Kidney capillary endothelial cell (primary cell): ENCODE measurements around the gene SEC11C.

Experiments
- DNase-seq: peaks from one replicate; pipeline ENCODE4 v3.0.0-alpha.2; 2018; ENCODE audit warnings: low spot score

The SEC11C gene

DNA sequence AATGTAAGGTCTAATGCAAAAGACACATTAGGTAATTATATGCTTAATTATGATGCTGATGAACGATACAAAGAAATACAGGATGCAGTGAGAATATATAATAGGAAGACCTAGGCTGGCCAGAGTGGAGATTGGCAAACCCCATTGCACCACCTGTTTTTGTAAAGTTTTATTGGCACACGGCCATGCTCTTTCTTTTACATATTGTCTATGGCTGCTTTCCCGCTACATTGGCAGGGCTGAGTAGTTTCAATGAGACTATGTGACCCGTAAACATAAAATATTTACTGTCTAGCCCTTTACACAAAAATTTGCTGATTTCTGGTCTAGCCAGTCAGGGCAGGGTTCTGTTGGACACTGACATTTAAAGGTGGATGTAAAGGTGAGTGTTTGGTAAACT, 5.4 kb downstream of the SEC11C start:
- DNase-seq = no peak

DNA sequence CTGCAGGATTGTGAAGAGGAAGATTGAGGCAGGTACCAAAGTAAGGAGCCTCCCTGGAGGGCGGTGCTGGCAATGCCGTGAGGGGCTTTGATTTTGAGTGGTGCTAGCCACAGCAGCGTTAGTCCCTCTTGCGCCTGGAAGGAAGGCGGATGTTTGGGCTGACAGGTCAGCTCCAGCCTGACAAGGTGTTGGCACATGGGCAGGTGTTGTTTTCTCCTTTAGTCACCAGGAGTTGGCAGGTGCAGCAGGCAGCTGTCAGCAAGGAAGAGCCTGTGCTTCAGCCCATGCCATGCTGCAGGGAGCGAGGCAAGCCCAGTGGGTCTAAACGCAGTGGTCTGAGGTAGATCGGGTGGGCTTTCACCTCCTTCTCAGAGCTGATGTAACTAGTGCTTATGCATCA, 8.5 kb downstream of the SEC11C start:
- DNase-seq = no peak

DNA sequence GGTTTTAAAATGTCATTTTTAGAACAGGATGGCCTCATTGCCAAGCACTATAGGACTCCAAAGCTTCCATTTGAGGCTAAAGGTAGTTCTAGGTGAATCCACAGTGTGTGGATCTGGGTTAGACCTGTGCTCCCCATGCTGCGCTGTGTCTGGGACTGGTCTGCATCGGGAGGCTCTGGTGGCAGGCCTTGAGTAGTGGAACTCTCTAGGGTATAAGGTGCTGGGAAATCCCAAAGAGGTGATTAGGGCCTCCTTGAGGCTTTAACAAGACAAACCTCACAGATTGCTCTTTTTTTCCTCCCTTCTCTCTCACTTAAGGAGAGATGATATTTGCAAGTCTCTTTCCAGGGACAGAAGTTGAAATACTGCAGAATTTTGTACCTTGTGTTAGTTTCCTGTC, 9.3 kb downstream of the SEC11C start:
- no peak for DNase-seq

DNA sequence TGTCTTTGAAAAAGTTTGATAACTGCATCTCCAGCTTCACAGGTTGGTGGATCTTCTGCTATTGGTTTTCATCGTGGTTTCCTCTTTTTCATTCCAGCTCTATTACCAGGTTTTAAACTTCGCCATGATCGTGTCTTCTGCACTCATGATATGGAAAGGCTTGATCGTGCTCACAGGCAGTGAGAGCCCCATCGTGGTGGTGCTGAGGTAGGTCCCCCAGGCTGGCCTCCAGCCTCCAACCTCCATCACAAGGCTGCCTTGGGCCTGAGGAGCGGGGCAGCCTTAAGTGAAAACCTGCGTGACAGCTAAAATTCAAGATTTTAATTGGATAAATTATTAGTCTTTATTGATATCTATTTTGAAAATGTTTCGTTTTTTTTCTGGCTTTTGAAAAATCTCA, 9.7 kb downstream of the SEC11C start:
- no peak for DNase-seq

DNA sequence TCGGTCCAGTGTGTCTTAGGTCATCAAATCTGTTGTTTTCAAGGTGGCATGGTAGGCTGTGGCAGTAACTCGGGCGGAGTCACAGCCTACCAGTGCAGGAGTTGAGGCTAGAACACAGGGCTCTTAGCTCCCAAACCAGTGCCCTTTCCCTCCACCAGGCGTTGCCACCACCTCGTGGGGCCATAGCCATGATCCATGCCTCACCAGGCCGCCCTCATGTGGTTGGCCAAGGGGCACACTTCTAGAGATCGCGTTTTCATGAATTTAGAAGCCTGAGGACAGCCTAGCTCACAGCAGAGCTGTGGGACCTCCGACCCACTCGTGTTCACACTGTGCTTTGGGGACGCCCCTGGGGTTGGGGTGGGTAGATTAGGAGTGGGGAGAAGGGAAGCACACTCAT, 10.6 kb downstream of the SEC11C start:
- DNase-seq = no peak

DNA sequence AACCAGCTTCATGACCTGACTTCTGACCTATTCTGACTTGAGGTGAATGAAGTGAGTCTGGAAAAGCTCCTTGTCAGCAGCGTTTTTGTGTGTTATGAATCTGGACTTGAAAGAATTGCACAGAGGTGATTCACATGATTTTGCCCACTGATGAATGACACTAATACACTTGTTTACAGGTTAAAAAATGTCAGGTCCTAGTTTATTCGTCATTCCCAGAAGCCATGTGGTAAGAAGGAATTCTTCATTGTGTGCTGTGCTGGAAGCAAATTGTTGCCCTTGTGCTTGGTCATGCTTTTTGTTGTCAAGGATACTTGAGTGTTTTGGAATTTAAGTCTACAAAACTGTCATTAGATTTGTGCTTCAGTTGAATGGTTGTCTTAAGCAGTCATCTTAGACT, 15.5 kb downstream of the SEC11C start:
- DNase-seq = no peak

DNA sequence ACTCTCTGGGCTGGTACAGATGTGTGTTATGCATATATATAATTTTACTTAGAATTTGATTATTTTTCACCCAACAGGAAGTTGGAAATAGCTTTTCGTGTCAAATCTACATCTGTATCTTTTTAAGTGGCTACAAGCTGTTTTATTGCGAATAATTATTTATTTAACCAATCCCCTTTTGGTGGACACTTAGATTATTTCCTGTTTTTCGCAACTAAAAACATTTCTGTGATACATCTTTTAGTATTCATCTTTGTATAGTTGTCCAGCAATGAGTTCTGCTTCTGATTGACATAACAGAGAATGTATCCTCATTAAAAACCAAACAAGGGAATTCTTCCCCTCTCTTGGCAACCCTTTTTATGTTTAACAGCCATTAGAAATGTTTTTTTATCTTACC, 16.6 kb downstream of the SEC11C start:
- DNase-seq = no peak

DNA sequence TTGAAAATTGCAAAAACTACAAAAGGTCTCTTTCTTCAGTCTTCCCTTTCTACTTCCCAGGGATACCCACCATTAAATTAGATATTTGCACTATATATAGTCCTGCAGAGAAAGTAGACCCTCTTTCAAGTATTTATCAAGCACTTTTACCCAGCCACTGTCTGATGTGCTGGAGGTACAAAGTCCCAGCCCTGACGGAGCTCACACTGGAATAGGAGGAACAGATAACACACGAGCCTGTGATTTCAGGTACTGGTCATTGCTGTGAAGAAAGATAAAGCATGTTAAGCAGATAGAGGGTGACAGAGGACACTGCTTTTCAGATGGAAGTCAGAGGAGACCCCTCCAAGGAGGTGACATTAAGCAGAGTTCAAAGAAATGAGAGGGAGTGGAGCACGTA, 19.6 kb downstream of the SEC11C start:
- no peak for DNase-seq

DNA sequence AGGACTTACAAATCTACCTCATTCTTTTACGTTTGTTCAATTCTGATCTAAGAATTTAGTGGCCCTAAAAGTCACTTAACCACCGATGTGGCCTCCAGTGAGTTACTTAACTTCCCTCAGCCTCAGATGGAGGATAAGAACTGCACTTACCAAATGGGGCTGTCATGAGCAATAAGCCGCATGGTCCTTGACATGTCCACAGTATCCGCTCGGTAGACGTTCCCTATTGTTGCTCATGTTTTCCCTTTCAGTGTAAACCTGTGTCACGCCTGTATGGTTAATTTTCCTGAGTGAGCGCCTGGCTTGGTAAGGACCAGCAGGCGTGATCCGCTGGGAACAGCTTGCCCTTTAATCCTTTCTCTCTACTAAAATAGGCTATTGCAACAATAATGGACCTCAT, 20.3 kb downstream of the SEC11C start:
- no peak for DNase-seq

DNA sequence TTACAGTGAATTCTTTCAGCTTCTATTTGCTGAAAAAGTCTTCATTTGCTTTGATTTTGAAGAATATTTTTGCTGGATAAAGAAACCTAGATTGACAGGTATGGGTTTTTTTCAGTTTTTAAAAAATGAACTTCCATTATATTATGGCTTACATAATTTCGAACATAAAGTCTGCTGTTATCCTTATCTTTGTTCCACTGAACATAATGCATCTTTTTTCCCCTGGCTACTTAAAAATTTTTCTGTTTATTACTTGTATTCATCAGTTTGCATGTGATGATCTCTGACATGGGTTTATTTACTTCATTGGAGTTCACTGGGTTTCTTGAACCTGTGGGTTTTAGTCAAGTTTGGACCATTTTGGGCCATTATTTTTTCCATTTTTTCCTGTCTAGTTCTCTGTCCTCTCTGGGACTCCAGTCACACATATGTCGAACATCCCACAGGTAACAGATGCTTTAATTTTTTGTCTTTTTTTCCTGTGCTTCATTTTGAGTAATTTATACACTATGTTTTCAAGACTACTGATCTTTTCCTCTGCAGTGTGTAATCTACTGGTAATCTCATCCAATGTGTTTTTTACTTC, 33.1 kb downstream of the SEC11C start:
- no peak for DNase-seq

DNA sequence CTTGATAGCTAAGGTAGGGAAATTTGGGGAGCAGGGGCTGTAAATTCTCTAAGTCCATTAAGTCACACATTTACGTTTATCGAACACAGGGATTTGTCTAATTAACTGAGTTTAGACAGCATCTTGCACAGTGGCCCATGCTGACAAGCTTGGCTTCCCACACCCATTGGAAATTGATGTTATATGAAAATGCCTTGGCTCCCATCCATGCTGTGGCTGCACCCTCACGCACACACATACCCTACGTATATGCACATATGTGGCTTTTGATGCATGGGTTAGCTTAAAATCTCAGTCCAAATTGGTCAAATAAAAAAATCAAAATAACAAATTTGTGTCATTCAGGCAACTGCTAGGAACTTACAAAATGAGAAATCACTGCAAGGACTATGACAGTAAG, 37.8 kb downstream of the SEC11C start:
- DNase-seq = no peak

DNA sequence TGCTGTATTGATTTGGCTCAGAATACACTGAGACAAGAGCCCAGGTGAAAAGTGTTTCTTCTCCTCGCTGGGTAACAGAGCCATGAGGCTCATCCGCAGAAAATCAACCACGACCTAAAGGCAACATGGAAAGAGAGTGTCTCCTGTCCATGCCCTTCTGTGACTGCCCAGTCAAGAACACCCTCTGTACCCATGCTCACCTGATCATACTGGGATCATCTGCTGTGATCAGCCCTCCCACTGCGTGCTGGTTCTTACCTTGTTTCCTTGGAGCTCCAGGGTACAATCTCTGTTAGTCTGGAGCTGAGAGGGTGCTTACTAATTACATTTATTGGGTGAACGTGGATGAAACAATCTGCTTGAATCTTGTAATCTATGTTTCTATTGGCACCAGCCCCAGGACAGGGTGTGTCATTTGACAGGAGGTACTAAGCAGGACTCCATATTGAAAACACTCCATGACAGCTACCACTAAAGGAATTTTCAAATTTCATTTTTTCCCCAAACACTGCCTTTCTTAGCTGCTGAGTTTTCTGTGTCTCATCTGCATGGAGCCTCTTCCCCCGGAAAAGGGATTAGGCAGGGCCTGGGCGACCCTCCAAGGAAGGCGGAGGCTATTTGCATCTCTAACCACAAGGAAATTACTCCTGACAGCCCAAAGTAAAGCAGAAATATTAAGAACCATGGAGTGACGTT, 40.6 kb downstream of the SEC11C start:
- DNase-seq = no peak

DNA sequence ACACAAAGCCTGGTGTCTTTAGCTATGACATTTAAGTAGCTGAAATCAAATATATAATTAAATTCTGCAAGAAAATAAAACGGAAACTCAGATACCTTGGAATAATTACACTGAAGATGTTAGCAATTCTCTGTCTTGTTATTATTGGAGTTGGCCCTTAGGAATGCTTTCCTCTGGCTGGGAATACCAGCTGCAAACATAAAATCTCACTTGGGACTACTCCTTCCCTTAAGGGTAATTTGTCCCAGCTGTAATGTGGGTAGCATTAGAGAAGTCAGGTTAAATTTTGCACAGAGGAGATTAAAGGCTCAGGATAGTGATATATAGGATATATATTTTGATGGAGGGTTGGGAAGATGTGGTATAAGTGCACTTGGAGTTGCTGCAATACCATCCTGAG, 43.0 kb downstream of the SEC11C start:
- no peak for DNase-seq

DNA sequence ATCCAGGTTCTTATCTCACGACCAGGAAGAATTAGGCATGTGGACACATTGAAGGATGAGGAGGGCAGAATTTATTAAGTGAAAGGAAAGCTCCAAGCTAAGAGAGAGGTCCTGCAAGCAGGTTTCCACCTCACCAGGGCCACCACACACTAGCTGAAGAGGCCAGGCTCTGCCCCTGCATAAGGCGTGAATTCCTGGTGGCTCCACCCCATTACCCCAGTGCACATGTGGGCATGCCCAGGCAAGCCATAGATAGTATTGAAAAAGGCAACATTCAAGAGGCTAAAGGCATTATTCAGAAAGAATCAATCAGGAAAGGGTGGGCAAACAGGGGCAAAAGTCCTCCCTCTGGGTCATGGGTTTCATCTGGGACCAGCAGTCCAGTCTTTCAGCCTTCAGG, 49.3 kb downstream of the SEC11C start:
- no peak for DNase-seq

DNA sequence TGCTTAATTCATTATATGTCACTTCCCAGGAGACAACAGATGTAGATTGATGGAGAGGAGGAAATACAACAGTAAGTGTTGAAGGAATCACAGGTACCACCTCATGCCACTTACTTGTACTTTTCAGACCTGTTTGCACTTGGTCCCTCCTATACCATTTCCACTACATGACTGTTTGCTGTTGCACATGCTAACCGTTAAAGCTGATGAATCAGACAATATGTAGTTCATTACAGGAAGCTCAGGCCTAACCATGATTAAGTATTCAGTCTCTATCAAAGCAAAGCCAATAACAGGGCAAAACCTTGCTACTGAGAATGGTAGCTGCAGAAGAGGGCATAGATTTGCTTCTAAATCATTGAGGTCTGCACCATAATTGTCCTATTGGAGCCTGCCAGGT, 50.1 kb downstream of the SEC11C start:
- no peak for DNase-seq

DNA sequence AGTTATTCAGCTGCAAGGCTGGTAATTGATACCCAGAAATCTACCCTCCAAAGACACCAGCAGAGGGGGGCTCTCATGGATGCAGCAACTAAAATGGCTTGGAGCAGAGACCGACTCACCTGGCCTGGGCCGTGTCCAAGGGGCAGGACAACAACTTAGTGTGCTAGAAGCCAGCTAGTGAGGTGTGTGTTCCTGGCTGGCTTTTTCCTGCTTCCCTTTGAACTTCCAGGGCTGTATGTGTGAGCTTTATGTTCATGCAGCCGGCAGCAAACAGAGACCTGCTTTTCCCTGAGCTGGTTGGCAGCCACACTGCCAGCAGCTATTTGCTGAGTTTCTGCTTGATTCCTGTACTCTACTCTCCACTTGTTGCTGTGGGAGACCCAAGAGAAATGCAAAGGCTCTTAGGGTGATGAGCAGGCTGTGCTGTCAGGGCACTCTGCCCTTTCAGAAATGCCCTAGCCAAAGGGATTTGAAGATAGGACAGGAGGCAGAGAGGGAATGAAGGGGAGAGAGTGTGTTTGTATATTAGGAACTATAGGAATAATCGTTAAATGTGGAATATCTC, 56.6 kb downstream of the SEC11C start:
- no peak for DNase-seq

DNA sequence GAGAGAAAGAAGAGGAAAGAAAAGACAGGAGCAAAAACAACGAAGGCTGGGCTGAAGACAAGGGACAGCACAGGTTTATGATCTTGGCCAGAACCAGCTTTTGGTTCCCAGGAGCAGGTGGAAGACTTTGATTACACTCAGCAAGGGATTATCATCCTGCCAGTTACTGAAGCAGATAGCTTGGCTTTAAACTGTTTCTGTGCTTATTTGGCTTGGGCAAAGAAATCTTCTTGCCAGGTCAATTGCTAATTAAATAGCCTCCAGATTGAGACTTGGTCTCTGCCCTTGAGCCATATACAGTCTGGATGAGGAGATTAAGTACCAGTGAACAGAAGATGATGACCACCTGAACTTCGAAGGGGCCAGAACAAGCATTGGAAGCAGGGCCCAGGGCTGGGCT, 58.0 kb downstream of the SEC11C start:
- DNase-seq = no peak

DNA sequence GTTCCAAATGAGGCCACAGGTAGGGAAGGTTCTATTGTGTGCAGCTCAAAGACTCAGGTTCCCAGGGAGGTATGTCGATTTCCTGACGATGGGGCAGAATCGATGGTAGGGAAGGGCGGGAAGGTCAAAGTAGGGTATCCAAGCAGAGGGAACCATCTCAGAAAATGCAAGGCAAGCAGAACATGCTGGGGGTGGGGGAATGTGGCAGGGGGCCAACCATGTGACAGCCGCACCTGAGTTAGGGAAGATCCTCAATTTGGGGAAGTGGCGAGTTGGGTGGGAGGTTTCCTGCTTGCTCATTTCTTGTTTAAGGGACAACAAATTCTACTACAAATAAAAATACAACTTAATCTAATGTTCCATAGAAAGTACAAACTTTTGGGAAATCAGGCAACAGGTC, 58.5 kb downstream of the SEC11C start:
- no peak for DNase-seq

DNA sequence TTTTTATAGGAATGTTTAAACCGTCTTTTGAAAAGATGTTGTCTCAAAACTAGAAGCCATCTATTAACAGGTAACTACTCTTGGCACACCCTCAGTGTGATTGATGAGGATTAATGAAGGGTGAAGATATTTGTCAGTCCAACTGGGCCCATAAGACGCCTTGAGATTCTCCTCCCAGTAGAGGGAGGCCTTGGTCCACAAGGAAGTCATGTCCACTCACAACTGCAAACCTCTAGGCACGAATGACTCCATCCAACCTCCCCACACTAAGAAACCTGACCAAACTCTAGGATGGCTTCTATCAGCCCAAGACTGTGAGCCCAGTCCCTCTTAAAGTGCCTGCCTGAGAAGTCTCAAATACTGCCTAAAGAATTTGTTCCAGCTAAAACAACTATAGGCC, 61.1 kb downstream of the SEC11C start:
- no peak for DNase-seq

DNA sequence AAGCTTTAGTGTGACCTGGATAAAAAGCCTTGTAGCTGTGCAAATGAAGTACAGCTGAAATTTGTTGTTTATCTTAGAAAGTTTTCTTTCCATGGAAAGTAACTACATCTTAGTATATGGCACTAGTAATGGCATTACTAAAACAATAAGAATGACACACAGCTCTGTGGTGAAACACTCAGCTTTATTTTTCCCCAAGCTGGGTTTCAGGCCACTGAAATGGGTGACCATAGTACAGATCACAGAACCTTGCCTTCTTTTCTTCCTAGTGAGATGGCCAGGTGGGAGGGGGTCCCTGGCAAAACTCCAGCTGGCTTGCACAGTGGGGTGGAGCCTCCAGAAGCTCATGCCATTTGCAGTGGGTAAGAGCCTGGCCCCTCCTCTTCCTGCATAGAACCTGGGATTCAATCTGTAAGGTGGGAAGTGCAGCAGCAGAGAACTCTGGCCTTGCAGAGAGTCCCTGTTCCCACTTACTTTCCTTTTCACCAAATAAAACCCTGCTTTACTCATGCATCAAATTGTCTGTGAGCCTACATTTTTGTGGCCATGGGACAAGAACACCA, 62.7 kb downstream of the SEC11C start:
- DNase-seq = no peak

DNA sequence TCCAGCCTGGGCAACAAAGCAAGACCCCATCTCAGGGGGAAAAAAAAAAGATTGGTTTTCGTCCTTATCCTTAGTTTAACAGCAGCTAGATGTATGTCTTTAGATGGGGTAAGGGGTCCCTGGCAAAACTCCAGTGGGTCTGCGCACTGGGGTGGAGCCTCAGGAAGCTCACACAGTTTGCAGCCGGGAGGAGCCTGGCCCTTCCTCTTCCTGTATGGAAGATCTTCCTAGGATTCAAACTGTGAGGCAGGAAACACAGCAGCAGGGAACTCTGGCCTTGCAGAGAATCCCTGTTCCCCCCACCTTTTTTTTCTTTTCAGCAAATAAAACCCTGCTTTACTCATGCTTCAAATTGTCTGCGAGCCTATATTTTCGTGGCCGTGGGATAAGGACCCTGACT, 67.8 kb downstream of the SEC11C start:
- no peak for DNase-seq
